ENCODE data around the gene GET4.

DNA sequence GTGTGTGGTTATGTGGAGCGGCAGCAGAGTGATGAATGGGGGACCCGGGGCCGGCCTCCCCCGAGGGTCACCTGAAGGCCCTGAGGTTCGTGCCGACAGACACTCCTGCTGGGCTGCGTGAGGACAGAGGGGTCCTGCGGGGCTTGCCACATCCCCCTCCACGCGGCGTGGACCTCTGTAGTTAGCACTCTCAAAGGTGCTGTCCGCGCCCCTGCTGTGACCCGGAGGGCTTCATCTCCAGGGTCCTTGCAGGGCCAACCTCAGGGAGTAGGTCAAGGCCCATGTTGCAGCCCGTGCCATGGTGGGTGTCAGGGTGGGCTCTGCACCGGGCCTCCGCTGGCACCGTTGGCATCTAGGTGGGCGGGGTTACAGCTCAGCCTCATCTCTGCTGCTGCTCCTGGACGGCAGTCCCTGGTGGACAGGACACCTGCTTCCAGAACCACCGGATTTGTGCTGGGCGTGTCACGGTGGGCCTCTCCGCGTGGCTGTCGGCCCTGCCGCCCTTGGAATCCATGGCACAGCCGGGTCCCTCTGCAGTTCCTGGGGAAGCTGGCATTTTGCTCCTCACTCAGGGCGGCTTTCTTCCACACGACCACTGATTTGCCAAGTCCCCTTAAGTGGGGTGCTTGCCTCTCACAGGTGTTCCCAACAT, 19.8 kb upstream of the GET4 start:
- TF ChIP-seq, protein P1, sequence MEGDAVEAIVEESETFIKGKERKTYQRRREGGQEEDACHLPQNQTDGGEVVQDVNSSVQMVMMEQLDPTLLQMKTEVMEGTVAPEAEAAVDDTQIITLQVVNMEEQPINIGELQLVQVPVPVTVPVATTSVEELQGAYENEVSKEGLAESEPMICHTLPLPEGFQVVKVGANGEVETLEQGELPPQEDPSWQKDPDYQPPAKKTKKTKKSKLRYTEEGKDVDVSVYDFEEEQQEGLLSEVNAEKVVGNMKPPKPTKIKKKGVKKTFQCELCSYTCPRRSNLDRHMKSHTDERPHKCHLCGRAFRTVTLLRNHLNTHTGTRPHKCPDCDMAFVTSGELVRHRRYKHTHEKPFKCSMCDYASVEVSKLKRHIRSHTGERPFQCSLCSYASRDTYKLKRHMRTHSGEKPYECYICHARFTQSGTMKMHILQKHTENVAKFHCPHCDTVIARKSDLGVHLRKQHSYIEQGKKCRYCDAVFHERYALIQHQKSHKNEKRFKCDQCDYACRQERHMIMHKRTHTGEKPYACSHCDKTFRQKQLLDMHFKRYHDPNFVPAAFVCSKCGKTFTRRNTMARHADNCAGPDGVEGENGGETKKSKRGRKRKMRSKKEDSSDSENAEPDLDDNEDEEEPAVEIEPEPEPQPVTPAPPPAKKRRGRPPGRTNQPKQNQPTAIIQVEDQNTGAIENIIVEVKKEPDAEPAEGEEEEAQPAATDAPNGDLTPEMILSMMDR (IDR thresholded peaks at IDR 0.05; ENCODE audit: low read depth, low read length): no peak
- no peak for TF ChIP-seq POLR2A (IDR thresholded peaks at IDR 0.05; ENCODE audit: extremely low read depth, insufficient read length)
- TF ChIP-seq MYC (IDR thresholded peaks at IDR 0.05; ENCODE audit: low read depth, low read length): no peak
